B cell (primary cell): ENCODE results near the gene HYAL1. TPM values are rescaled to one million over a fixed set of nuclear protein-coding genes. Genes with fewer than 3 reads are reported as not detected.

Experiments
- ATAC-seq: fragments of 200-7000 bp; cut with Tn5 transposase; one replicate; pipeline ENCODE4 v1.10.0; 2021; ENCODE audit warnings: low read depth, mild to moderate bottlenecking, moderate number of reproducible peaks, moderate library complexity
- CTCF ChIA-PET: fragments of 350-600 bp; sonication (Branson Sonifier 250); formaldehyde crosslinking; loops from one replicate; lab custom pipeline; 2021; ENCODE audit warnings: antibody characterized with exemption, inconsistent platforms; lab: Charles Lee
- POLR2A ChIA-PET: fragments of 350-600 bp; sonication (Branson Sonifier 250); formaldehyde crosslinking; loops from one replicate; lab custom pipeline; 2021; ENCODE audit warnings: antibody characterized with exemption; lab: Charles Lee
- DNase-seq: peaks from one replicate; pipeline ENCODE4 v3.0.0; 2013
- H2AFZ ChIP-seq: 2 replicates; pipeline ENCODE4 v1.6.1; 2012; ENCODE audit warnings: mild to moderate bottlenecking, low read depth, low read length; ENCODE audit not compliant: insufficient read depth, poor library complexity, severe bottlenecking
- H3K27ac ChIP-seq, 2 donors: 1 replicate in 1 of 2; 2 replicates in 1 of 2; pipeline ENCODE4 v1.5.1; 2012 to 2013; ENCODE audit warnings: low read length in 2 of 2, mild to moderate bottlenecking in 2 of 2, moderate library complexity in 1 of 2
- H3K27me3 ChIP-seq, 4 experiments: fragments of 200-600 bp in 1 of 4; sonication (generic) in 1 of 4; replicated peaks in 1 of 4; 1 replicate in 2 of 4; 2 replicates in 2 of 4; pipeline versions ENCODE4 v1.6.1 to v1.7.0; 2013 to 2016; ENCODE audit warnings: low read length in 3 of 4, mild to moderate bottlenecking in 2 of 4, mixed read lengths in 1 of 4, moderate library complexity in 1 of 4; ENCODE audit not compliant: insufficient read depth in 4 of 4, control insufficient read depth in 3 of 4; ENCODE audit errors: control extremely low read depth in 1 of 4
- H3K36me3 ChIP-seq, 2 experiments: replicated peaks in 1 of 2; 1 replicate in 1 of 2; 2 replicates in 1 of 2; pipeline versions ENCODE4 v1.6.1 to v1.7.1; 2013; ENCODE audit warnings: low read length in 1 of 2; ENCODE audit not compliant: insufficient read depth in 2 of 2, control insufficient read depth in 1 of 2; ENCODE audit errors: control extremely low read depth in 1 of 2, extremely low read depth in 1 of 2
- H3K4me1 ChIP-seq, 2 donors: fragments of 200-600 bp in 1 of 2; sonication (generic) in 1 of 2; 1 replicate in 1 of 2; 2 replicates in 1 of 2; pipeline versions ENCODE4 v1.5.1 to v1.6.1; 2013 to 2017; ENCODE audit warnings: low read length in 2 of 2; ENCODE audit not compliant: control insufficient read depth in 2 of 2, insufficient read depth in 2 of 2
- H3K4me2 ChIP-seq: replicated peaks from 2 replicates; pipeline ENCODE3; 2012; ENCODE audit warnings: mild to moderate bottlenecking, low read depth, low read length; ENCODE audit not compliant: poor library complexity, severe bottlenecking
- H3K4me3 ChIP-seq, 5 experiments: fragments of 200-600 bp in 1 of 5; sonication (generic) in 1 of 5; 1 replicate in 3 of 5; 2 replicates in 2 of 5; pipeline versions ENCODE4 v1.5.1 to v1.7.0; 2011 to 2016; ENCODE audit warnings: low read length in 4 of 5, mild to moderate bottlenecking in 4 of 5, low read depth in 2 of 5, control low read depth in 1 of 5, moderate library complexity in 1 of 5; ENCODE audit not compliant: insufficient read depth in 1 of 5; ENCODE audit errors: control extremely low read depth in 1 of 5, extremely low read depth in 1 of 5
- H3K79me2 ChIP-seq: fragments of 200-600 bp; sonication (generic); one replicate; pipeline ENCODE4 v1.6.0; 2016; ENCODE audit warnings: low read length; ENCODE audit not compliant: control insufficient read depth, insufficient read depth
- H3K9ac ChIP-seq: fragments of 200-600 bp; sonication (generic); 2 replicates; pipeline ENCODE4 v1.6.1; 2017; ENCODE audit warnings: mild to moderate bottlenecking, low read length, moderate library complexity
- H3K9me3 ChIP-seq, 3 donors: one replicate each; pipeline versions ENCODE4 v1.6.1 to v1.7.1; 2013; ENCODE audit warnings: low read length in 2 of 3; ENCODE audit not compliant: control insufficient read depth in 2 of 3, insufficient read depth in 1 of 3; ENCODE audit errors: control extremely low read depth in 1 of 3
- H4K20me1 ChIP-seq: 2 replicates; pipeline ENCODE4 v1.6.0; 2012; ENCODE audit warnings: mild to moderate bottlenecking, low read length; ENCODE audit not compliant: insufficient read depth, control insufficient read depth, poor library complexity, severe bottlenecking
- H3K27ac Mint-ChIP-seq: one replicate; pipeline ENCODE4 v1.8.0; 2021; ENCODE audit warnings: mixed read lengths
- H3K27me3 Mint-ChIP-seq: one replicate; pipeline ENCODE4 v1.8.0; 2021; ENCODE audit warnings: mixed read lengths
- H3K4me1 Mint-ChIP-seq: one replicate; pipeline ENCODE4 v1.8.0; 2021; ENCODE audit warnings: mixed read lengths
- H3K4me3 Mint-ChIP-seq: one replicate; pipeline ENCODE4 v1.8.0; 2021; ENCODE audit warnings: mixed read lengths
- H3K9me3 Mint-ChIP-seq: one replicate; pipeline ENCODE4 v1.8.0; 2022; ENCODE audit warnings: mixed read lengths; ENCODE audit not compliant: insufficient read depth
- EZH2 ChIP-seq: IDR thresholded peaks from 2 replicates; pipeline ENCODE4 v1.6.1; 2012; ENCODE audit warnings: borderline replicate concordance, low read depth, mild to moderate bottlenecking, moderate library complexity, low read length; ENCODE audit not compliant: insufficient read depth, poor library complexity, severe bottlenecking
- WGBS: methylation state at CpG from one replicate; pipeline ENCODE4 v1.1.5; 2013; ENCODE audit warnings: missing lambda C conversion rate; ENCODE audit not compliant: insufficient coverage; 5-methylcytosine and 5-hydroxymethylcytosine counted together
- intact Hi-C: fragments of 100-400 bp; cut with micrococcal nuclease; formaldehyde crosslinking; loops from one replicate; pipeline ENCODE4 v1.10.0; 2022
- polyA plus RNA-seq: library from polyadenylated mRNA; depleted of rRNA; stranded (reverse); fragments of >200 nt; gene quantifications from 2 replicates; pipeline ENCODE4 v1.2.3, GENCODE V29; 2012
- total RNA-seq, 2 donors: library from RNA; stranded (reverse); fragments of 120-200 nt in 1 of 2; gene quantifications; 1 replicate in 1 of 2; 2 replicates in 1 of 2; pipeline versions ENCODE4 v1.2.3 to v1.2.4, GENCODE V29; 2013 to 2022
- TF ChIP-seq, protein P1 (sequence below): fragments of 200-600 bp; IDR thresholded peaks from one replicate; pipeline ENCODE4 v1.8.0; 2022; ENCODE audit warnings: antibody characterized with exemption, mild to moderate bottlenecking

The HYAL1 gene
- total and polyA plus RNA-seq, 2 donors (not counting 1 experiment from before 2014, with no cell fraction given): 0.12 to 0.30 TPM

GRCh38 chr3:50319181-50319893 lies 16.0 kb upstream of the HYAL1 start:
- peaks cover 0 to 3% (median 0%) of the 10 kb centered on the region in 3 donors for H3K9me3 ChIP-seq
- H3K79me2 ChIP-seq: no peaks in the 10 kb centered on the region
- Mint-ChIP-seq H3K4me1 (peaks cover 47% of the 10 kb centered on the region), H3K4me3 (peak overlapping the region; percentile 98), H3K27ac (no peak overlapping the region), H3K27me3 (no peaks in the 10 kb centered on the region), H3K9me3 (no peaks in the 10 kb centered on the region)
- no peaks in the 10 kb centered on the region for H4K20me1 ChIP-seq
- WGBS: 98% methylated on average over 14 of the region's 16 CpGs
- no peak overlapping the region for H3K9ac ChIP-seq
- H3K27me3 ChIP-seq: no peaks in the 10 kb centered on the region
- DNase-seq (no peak), ATAC-seq (no peak)
- H2AFZ ChIP-seq: no peak overlapping the region
- H3K4me3 ChIP-seq: no peak overlapping the region
- CTCF ChIA-PET: interaction anchor here (0.7 to 2.0 kb wide), 5 partner anchors 8 to 223 kb away, joined by 3 to 6 read pairs (median 3); partner anchors contain the start of gene TUSC2
- H3K27ac ChIP-seq: no peak overlapping the region
- H3K4me1 ChIP-seq: peaks cover 25 to 57% of the 10 kb centered on the region in 2 donors
- intact Hi-C loops: no loop called here
- H3K4me2 ChIP-seq: peak overlapping the region; percentile 26
- POLR2A ChIA-PET: no interaction called here
- peaks cover 0 to 5% of the 10 kb centered on the region in 2 experiments for H3K36me3 ChIP-seq
- TF ChIP-seq, protein P1, sequence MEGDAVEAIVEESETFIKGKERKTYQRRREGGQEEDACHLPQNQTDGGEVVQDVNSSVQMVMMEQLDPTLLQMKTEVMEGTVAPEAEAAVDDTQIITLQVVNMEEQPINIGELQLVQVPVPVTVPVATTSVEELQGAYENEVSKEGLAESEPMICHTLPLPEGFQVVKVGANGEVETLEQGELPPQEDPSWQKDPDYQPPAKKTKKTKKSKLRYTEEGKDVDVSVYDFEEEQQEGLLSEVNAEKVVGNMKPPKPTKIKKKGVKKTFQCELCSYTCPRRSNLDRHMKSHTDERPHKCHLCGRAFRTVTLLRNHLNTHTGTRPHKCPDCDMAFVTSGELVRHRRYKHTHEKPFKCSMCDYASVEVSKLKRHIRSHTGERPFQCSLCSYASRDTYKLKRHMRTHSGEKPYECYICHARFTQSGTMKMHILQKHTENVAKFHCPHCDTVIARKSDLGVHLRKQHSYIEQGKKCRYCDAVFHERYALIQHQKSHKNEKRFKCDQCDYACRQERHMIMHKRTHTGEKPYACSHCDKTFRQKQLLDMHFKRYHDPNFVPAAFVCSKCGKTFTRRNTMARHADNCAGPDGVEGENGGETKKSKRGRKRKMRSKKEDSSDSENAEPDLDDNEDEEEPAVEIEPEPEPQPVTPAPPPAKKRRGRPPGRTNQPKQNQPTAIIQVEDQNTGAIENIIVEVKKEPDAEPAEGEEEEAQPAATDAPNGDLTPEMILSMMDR: no peak
- TF ChIP-seq EZH2: no peak

- Histone ChIP-seq H3K9me3 (peaks cover 0 to 3% (median 0%) of the 10 kb centered on the region in 3 donors), H2AFZ (no peak overlapping the region), H3K27me3 (no peaks in the 10 kb centered on the region), H3K36me3 (peaks cover 0 to 3% of the 10 kb centered on the region in 2 experiments), H3K9ac (no peak overlapping the region), H4K20me1 (no peaks in the 10 kb centered on the region), H3K4me1 (peaks cover 25 to 57% of the 10 kb centered on the region in 2 donors), H3K4me2 (peak overlapping the region; percentile 26), H3K4me3 (no peak overlapping the region), H3K27ac (no peak overlapping the region), H3K79me2 (no peaks in the 10 kb centered on the region)
- peak overlapping the region; percentile 41 for H3K4me3 Mint-ChIP-seq
- ChIA-PET POLR2A (interaction anchor here (0.6 kb wide), 1 partner anchor 26 kb away, joined by 5 read pairs; no protein-coding TSS in a partner anchor), CTCF (interaction anchor here (0.8 to 2.0 kb wide), 4 partner anchors 12 to 224 kb away, joined by 3 to 6 read pairs (median 4); no protein-coding TSS in a partner anchor)
- no peak for TF ChIP-seq EZH2
- TF ChIP-seq, protein P1: no peak
- intact Hi-C loops: no loop called here
- H3K9me3 Mint-ChIP-seq: no peaks in the 10 kb centered on the region
- 75% methylated on average over 10 of the region's 10 CpGs for WGBS
- DNase-seq (no peak), ATAC-seq (no peak)
- peak overlapping the region; percentile 72 for H3K27ac Mint-ChIP-seq
- H3K27me3 Mint-ChIP-seq: no peaks in the 10 kb centered on the region
- H3K4me1 Mint-ChIP-seq: peaks cover 45% of the 10 kb centered on the region
These were observed 15.2 kb upstream of the HYAL1 start for GRCh38 chr3:50318615-50319014.
